HG03135 (cell line): ENCODE results near the gene INO80.
A peak's percentile ranks its signal among the peaks of the same experiment; 100 is the strongest.
"Not testable (repeated sequence)": the region's sequence is repeated elsewhere in the genome, so short reads cannot be mapped to it uniquely, and the experiment has no call there.

Source experiments
- ATAC-seq: cut with Tn5 transposase; IDR thresholded peaks from one replicate; pipeline ENCODE4 v1.9.1; 2021; ENCODE audit warnings: mild to moderate bottlenecking, moderate library complexity; ENCODE audit not compliant: unreplicated experiment

Gene INO80

DNA sequence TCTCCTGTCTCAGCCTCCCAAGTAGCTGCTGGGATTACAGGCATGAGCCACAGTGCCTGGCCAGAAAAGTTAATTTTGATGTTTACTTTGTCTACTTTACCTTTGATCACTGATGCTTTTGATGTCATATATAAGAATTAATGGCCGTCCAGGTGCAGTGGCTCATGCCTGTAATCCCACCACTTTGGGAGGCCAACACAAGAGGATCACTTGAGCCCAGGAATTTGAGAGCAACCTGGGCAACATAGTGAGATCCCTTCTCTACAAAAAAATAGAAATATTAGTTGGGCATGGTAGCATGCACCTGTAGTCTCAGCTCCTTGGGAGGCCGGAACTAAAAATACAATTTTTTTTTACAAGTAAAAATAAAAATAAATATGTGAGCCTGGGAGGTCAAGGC, 6.8 kb upstream of the INO80 start:
- no peak for ATAC-seq

DNA sequence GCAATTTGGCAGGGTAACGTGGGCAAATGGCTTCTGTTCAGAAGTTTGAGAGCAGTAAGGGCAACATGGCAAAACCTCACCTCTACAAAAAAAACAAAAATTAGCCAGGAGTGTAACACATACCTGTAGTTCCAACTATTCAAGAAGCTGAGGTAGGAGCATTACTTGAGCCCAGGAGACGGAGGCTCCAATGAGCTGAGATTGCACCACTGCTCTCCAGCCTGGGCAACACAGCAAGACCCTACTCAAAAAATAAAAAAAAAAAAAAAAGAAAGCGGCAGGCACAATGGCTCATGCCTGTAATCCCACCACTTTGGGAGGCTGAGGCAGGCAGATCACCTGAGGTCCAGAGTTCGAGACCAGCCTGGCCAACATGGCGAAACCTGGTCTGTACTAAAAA, 5.9 kb upstream of the INO80 start:
- no peak for ATAC-seq

DNA sequence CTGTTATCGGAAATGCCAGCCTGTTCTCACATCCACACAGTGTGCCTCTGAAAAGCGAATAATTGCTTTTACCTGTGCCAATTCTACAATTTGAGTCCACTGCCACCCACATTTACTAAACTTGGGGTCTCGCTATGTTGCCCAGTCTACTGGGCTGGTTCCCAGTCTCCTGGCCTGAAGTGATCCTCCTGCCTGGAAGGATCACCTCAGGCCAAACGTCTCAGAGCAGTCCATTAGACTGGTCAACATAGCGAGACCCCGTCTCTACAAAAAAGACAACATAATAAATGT, 827 bp upstream of the INO80 start:
- ATAC-seq: no peak

DNA sequence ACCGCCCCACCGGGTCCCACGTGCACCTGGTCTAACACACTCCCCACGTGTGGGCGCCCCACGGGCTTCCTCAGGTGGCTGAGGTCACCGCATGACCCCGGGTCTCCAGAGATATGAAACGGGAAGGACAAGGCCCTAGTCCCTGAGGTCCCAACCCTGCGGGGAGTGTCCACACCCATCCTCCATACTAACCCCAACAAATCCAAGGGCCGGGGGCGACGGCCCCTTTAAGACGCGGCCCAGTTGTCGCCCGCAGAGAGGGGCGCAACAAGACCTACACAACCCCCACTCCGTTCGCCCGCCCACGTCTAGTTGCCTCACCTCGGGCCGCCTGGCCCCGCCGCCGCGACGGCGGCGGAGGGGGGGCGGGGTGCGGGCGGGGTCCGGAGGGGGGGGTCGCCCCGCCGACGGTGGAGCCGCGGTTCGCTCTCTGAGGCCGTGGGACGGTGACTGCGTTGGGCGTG, 396 bp downstream of the INO80 start:
- ATAC-seq: peak; percentile 49

DNA sequence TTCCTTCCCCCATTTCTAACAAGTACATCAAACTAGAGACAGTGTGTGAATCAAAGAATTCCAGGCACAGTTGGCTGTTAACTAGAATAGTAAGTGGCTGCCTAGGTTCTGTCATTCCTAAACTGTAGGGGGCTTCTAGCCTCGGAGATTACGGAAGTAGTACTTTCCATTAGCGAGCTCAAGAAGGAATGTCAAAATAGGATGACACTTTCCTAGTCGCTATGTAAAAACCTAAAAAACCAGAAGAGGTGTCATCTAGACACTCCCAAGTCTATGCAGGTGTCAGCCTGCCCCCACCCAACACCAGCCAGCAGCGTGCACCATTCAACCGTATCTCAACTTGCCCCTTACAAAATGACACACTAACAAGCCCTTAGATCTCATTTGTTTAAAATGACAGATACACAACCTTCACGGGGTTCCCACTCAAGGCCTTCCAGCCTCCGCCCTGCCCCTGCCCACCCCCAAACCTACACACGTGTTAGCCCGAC, 874 bp downstream of the INO80 start:
- ATAC-seq: no peak

DNA sequence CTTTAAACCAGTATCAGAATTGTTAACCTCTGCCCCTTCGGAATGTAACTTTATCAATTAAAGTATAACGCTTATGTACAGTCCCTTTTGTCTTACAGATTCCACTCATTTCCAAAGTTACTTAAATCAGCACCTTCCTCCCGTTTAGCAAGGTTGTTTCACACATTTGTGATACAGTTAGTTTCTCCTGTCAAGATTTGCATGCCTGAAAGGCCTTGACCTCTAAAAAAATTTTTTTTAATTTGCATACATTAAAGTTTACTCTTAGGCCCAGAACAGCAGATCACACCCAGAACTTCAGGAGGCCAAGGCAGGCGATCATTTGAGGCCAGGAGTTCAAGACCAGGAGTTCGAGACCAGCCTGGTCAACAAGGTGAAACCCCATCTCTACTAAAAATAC, 9.1 kb downstream of the INO80 start:
- no peak for ATAC-seq

DNA sequence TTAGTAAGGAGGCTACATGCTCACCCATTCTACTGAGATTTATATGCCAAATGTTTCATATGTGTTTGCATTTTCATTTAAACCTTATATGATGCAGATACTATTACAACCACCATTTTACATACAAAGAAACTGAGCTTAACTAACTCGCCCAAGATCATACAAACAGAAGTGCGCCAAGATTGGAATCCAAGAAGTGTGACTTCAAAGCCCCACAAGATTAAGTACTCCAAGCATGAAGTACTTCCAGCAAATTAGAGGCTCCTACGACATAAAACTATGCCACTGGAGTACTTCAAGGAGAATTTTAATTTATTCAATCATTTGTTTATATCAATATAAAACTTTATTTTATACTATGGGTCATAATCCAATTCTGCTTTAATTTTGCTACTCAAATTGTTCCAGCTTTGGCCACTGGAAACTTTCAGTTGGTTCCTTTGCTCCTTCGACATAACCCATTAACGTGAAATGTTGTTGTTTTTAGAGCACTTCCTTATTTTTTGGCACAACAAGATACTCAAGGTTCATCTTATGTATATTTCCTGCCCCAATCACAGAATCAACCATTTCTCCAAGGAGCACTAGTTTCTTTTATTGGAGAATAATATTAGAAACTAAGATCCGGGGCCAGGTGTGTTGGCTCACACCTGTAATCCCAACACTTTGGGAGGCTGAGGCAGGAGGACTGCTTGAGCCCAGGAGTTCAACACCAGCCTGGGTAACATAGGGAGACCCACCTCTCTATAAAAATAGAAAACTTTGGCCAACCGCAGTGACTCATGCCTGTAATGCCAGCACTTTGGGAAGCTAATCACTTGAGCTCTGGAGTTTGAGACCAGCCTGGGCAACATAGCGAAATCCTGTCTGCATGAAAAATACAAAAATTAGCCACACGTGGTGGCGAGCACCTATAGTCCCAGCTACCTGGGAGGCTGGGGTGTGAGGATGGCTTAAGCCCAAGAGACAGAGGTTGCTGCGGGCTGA, 10.4 kb downstream of the INO80 start:
- no peak for ATAC-seq

DNA sequence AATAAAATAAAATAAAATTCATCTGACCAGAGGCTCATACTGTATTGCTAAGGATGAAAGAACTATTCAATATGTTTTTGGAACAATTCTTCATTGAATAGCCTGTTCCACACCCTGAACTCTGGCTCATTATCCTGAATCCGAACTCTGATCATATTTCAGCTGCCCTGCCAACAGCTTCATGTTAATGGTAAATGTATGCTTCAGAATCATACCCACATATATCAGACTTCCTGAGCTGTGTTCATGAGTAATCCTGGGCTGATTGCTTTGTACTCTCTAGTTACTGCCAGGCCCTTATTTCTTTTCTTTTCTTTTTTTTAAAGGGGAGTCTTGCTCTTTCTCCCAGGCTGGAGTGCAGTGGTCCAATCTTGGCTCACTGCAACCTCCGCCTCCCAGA, 11.8 kb downstream of the INO80 start:
- no peak for ATAC-seq

DNA sequence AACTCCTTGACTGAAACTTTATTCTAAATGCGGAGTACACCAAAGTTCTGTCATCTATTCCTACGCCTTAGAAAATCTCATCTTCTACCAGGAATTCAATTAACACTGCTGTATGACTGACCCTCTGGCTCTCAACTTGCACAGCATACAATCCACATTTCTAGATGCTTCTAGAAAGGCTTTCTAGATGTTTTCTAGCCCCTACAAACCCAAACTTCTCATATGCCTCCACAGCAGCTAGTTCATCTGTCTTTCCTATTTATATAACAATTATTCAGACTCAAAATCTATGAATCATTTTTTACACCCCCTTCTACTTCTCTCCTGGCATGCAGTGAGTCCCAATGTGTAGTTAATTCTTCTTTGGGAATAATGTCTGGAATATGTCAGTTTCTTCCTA, 13.2 kb downstream of the INO80 start:
- ATAC-seq: no peak

DNA sequence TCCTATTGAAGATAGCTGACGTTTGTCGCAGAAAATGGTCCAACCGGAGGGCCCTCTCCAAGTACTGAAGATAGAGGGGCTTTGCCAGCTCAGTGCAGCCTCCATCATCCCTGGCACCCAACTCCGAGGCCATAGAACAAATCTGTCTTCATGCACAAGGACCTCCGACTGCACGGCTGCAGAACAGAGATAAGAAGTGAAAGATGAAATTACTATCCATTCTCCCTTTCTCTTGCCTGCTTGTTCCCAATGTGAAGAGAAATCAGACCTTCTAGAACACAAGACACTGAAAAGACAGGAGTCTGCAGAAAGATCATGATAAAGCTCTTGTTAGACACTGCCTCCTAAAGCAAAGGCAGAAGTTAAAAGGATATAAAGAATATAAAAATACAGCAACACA, 19.9 kb downstream of the INO80 start:
- ATAC-seq: no peak

DNA sequence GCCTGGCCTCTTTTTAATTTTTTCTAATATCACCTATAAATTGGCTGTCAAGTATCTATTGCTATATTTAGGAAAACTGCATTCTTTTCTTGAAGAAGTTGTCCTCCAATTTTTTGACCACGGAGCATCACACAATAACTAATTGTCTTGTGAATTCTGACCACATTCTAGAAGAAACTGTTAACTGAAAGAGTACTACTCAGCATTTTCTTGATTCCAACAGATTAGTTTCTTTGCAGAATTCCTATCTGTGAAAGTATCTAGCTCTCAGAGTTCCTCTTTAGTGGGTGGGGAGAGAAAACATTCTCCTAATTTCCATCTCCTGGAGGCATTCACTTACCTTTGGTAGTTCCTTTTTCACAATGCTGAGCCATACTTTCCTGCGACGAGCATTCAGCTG, 31.1 kb downstream of the INO80 start:
- no peak for ATAC-seq

DNA sequence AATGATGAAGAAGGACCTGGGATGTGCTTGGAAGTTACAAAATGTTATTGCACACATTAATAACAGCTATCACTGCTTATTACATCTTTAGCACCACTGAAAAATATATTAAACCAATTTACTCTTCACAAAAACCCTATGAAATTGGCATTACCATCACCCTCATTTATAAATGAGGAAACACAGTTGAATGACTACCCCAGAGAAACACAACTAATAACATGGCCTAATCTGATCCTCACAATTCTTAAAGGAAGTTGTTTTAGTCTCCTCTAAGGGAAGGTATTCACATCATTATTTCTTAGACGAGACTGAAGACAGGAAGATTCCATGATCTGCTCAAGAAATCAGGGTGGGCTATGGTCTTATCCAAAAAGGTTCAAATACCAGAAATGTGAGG, 35.9 kb downstream of the INO80 start:
- ATAC-seq: no peak

DNA sequence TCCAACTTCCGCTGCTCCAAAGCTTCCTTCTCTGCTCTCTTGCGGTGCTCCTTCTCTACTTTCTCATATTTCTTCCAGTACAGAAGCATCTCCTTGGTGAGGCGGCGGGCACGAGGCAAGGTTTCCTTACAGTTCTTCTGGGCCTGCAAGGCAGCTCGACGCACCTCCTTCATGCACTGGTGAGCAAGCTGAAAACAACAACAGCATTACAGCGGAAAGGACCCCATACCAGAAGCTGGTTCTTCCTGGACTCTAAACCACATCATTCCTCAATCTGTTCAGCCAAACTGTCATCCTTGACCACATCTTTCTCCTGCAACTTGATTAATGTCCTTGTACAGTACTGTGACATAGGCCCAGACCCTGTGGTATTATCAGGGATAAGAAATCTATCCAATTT, 36.4 kb downstream of the INO80 start:
- no peak for ATAC-seq

DNA sequence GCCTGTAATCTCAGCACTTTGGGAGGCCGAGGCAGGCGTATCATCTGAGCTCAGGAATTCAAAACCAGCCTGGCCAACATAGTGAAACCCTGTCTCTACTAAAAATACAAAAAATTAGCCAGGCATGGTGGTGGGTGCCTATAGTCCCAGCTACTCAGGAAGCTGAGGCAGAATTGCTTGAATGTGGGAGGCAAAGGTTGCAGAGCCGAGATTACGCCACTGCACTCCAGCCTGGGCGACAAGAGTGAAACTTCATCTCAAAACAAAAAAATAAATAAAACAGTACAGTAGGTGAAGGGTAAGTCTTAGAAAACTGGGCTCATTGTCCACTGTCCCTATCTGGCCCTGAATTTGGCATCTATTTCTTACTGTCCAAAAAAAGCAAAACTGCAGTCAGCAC, 37.2 kb downstream of the INO80 start:
- not testable (repeated sequence) for ATAC-seq

DNA sequence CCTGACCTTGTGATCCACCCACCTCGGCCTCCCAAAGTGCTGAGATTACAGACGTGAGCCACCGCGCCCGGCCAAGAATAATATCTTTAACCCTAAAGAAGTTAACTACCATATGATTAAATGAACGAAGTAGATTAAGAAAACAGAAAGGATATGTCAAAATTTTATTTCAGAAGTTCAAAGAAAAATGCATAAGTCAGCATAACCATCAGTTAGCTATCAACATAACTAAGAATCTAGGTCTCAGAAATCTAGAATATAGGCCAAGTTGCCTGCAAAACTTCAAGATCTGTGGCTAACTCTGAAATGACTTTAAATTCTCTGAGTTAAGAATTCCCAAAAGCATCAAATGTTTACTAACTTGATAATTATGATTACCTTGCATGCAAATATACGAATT, 38.0 kb downstream of the INO80 start:
- no peak for ATAC-seq

DNA sequence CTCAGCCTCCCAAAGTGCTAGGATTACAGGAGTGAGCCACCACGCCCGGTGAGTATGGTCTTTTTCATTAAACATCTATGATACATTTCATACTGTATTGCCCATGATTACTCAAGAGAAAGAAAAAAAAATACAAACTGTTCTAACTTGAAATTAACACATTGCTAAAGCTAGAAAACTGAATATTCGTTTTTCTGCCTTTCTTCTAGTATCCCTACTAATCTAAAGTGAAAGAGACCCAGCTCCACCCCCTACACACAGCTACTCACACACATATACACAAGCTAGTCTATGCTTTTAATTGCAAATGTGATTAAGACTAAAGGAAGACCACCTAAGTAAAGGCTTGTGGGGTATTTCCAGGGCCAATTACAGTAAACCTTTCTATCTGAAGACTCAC, 43.1 kb downstream of the INO80 start:
- no peak for ATAC-seq

DNA sequence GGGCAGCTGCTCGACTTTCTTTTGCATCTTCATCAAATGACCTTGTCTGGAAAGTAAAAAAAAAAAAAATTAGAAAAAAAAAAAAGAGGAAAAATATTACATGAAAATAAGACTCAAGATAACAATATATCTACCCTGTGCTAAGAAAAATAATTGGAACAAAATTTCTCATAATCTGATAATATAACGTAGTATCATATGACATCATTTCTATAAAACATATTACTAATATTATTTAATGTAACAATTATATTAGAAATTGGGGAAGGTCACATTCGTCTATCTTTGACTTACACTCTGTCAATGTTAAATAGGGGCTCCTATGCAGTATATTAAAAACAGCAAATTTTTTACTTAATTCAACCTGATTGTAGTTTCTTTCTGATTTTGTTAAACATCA, 44.1 kb downstream of the INO80 start:
- no peak for ATAC-seq

DNA sequence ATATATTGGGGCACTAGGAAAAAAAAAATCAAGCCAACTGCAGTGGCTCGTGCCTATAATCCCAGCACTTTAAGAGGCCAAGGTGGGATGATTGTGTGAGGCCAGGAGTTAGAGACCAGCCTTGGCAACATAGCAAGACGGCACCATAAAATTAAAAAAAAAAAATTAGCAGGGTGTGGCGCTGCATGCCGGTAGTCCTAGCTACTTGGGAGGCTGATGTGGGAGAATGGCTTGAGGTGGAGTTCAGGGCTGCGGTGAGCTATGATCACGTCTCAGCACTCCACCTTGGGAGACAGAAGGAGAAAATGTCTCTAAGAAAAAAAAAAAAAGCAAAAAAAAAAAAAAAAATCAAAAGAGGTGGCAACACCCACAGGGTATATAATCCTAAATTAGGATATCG, 49.6 kb downstream of the INO80 start:
- ATAC-seq: no peak

DNA sequence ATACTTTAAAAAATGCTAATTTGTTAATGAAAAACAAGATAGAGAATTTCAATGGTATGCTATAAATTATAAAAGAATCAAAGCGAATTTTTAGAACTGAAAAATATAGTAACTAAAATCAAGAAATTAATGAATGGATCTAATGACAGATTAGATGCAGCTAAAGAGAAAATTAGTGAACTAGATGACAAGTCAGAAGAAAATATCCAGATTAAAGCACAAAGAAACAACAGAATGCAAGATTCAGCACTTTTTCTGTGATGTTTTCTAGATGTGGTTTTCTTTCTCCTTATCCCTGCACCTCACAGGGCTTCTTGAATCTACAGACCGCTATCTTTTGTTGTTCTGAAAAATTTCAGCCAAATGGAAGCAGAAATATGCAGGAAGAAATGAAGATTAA, 54.4 kb downstream of the INO80 start:
- no peak for ATAC-seq

DNA sequence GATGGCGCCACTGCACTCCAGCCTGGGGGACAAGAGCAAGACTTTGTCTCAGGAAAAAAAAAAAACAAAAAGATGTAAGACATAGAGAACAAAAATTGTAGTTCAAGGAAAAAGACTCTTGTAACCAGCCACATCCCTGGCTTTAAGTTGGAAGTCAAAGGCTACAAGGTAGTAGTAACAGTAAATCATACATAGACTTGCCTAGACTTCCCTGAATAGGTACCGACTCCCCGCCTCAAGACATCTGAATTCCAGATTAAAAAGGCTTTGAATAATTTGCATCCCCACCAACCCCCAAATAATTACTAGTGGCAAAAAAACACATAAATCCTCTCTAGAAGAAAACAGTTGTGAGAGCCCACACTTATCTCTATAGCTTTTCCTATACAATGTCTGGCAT, 55.6 kb downstream of the INO80 start:
- ATAC-seq: no peak

DNA sequence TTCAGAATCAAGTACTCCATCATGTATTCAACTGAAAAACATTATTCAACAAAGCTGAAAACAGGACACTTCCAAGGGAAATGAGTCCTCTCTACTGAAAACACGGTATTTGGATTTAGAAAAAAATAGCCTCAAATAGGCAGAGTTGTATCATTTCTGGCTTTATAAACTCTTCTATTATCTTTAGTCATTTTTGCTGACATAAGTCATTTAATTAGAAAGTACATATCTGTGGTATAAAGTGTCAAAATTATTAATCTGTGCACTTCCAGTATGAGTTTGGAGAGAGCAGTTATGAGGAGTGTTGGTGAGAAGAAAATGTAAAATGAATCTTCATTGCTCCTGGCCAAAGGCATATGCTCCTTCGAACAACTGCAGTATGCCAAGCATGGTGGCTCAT, 59.3 kb downstream of the INO80 start:
- no peak for ATAC-seq

DNA sequence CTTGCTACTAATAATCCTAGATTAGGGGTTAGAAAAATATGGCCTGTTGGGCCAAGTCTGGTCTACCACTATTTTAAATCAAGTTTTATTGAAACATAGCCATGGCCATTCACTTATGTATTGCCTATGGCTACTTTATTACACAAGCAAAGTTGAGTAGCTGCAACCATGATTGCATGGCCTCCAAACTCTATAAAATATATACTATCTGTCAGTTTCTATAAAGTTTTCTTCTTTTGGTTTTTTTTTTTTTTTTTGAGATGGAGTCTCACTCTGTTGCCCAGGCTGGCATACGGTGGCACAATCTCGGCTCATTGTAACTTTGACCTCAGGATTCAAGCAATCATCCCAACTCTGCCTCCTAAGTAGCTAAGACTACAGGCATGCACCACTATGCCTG, 60.4 kb downstream of the INO80 start:
- ATAC-seq: no peak

DNA sequence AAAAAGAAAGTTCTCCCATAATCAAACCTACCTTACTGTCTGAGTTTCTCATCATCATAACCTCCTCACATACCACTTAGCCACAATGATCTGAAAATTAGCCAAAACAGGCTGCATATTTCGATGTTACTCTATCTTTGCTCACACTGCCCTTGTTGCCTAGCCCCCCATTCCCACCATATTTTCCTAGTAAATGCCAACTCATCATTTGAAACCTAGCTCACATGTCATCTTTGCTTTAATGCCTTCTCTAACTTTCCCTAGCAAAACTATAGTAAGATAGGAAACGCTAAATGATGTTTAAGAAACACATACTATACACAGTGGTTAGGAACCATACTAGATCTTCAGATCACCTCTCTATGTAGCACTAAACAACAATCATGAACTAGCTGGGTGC, 64.9 kb downstream of the INO80 start:
- ATAC-seq: no peak
